Measurements from ENCODE around the gene SLC1A5.

DNA sequence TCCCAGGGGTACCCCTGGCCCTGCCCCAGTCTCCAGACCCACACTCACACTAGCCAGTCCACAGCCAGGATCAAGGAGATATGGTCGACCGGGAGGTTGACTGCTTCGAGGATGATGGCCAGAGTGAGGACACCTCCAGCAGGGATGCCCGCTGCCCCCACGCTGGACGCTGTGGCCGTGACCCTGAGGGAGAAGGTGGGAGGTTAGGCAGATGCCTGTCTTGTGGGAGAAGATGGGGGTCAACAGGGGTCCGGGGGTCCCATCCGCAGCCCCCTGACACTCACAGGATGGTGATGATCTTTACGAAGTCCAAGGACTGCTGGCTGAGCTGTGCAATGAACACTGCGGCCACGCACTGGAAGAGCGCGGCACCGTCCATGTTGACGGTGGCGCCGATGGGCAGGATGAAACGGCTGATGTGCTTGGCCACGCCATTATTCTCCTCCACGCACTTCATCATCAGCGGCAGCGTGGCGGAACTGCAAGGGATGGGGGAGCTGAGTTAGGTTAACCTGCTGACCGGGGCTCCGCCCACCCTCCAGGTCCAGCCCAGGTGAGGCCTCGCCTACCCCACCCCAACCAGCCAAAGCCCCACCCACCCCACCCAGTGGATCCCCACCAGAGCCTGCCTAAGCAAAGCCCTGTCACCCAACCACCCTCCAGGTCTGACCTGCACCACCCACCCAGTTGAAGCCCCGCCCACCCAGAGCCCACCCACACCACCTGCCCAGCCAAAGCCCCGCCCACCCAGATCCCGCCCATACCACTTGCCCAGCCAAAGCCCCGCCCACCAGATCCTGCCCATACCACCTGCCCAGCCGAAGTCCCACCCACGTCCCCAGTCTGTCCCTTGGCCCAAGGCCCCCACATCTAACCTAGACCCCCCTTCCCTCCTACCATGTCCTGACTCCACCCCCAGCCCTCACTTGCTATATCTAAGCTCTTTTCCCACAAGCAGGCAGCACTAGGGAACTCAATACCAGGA is 11.2 kb downstream of the SLC1A5 start:
- TF ChIP-seq, protein P1, sequence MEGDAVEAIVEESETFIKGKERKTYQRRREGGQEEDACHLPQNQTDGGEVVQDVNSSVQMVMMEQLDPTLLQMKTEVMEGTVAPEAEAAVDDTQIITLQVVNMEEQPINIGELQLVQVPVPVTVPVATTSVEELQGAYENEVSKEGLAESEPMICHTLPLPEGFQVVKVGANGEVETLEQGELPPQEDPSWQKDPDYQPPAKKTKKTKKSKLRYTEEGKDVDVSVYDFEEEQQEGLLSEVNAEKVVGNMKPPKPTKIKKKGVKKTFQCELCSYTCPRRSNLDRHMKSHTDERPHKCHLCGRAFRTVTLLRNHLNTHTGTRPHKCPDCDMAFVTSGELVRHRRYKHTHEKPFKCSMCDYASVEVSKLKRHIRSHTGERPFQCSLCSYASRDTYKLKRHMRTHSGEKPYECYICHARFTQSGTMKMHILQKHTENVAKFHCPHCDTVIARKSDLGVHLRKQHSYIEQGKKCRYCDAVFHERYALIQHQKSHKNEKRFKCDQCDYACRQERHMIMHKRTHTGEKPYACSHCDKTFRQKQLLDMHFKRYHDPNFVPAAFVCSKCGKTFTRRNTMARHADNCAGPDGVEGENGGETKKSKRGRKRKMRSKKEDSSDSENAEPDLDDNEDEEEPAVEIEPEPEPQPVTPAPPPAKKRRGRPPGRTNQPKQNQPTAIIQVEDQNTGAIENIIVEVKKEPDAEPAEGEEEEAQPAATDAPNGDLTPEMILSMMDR (IDR thresholded peaks at IDR 0.05), result no peak
- TF ChIP-seq YY1 (IDR thresholded peaks at IDR 0.05; ENCODE audit: low read depth), result no peak
- TF ChIP-seq MXI1 (IDR thresholded peaks at IDR 0.05; ENCODE audit: low read depth, low read length), result no peak
- no peak for TF ChIP-seq POLR2AphosphoS5 (IDR thresholded peaks at IDR 0.05; ENCODE audit: low read depth, low read length)
- TF ChIP-seq GATA2 (CRISPR knock-in tag; IDR thresholded peaks at IDR 0.05), result no peak
- TF ChIP-seq FOXM1 (IDR thresholded peaks at IDR 0.05; ENCODE audit: low read depth), result no peak

Data from SK-N-SH (cell line).